Mucosa of stomach (tissue), 1 donor: ENCODE results near the gene UBR4.

ENCODE experiments used
- H3K27me3 ChIP-seq: one replicate; pipeline ENCODE4 v1.7.0; 2013; ENCODE audit warnings: mild to moderate bottlenecking, low read length; ENCODE audit not compliant: control insufficient read depth, insufficient read depth
- H3K36me3 ChIP-seq: one replicate; pipeline ENCODE4 v1.7.0; 2013; ENCODE audit warnings: low read length; ENCODE audit not compliant: control insufficient read depth, insufficient read depth
- H3K4me1 ChIP-seq: one replicate; pipeline ENCODE4 v1.7.0; 2013; ENCODE audit warnings: mild to moderate bottlenecking, low read length; ENCODE audit not compliant: control insufficient read depth, insufficient read depth
- H3K4me3 ChIP-seq: one replicate; pipeline ENCODE4 v1.7.0; 2013; ENCODE audit warnings: low read length
- H3K9ac ChIP-seq: one replicate; pipeline ENCODE4 v1.7.0; 2013; ENCODE audit warnings: mild to moderate bottlenecking, low read length, moderate library complexity
- H3K9me3 ChIP-seq: one replicate; pipeline ENCODE4 v1.7.0; 2013; ENCODE audit warnings: mild to moderate bottlenecking, low read length, moderate library complexity; ENCODE audit not compliant: control insufficient read depth
- donor health status: Pancreatic carcinoma.

The UBR4 gene

GRCh38 chr1:19212167-19212566, 2.1 kb upstream of the UBR4 start:
- Histone ChIP-seq H3K9ac (no peak overlapping the region), H3K27me3 (no peaks in the 10 kb centered on the region), H3K4me1 (peaks cover 7% of the 10 kb centered on the region), H3K9me3 (no peaks in the 10 kb centered on the region), H3K4me3 (no peak overlapping the region), H3K36me3 (no peaks in the 10 kb centered on the region)

- Histone ChIP-seq H3K9ac (peak overlapping the region; percentile 73), H3K9me3 (no peaks in the 10 kb centered on the region), H3K4me1 (peaks cover 7% of the 10 kb centered on the region), H3K27me3 (no peaks in the 10 kb centered on the region), H3K4me3 (peak overlapping the region; percentile 71), H3K36me3 (no peaks in the 10 kb centered on the region)
These were observed 895 bp upstream of the UBR4 start for GRCh38 chr1:19210772-19211549.

GRCh38 chr1:19209439-19209989, 552 bp downstream of the UBR4 start:
- Histone ChIP-seq H3K4me3 (peak overlapping the region; percentile 71), H3K36me3 (no peaks in the 10 kb centered on the region), H3K4me1 (peaks cover 14% of the 10 kb centered on the region), H3K9ac (peak overlapping the region; percentile 73), H3K9me3 (no peaks in the 10 kb centered on the region), H3K27me3 (no peaks in the 10 kb centered on the region)

GRCh38 chr1:19208710-19209438, 1.2 kb downstream of the UBR4 start:
- Histone ChIP-seq H3K9ac (peak overlapping the region; percentile 73), H3K4me1 (peaks cover 15% of the 10 kb centered on the region), H3K27me3 (no peaks in the 10 kb centered on the region), H3K9me3 (no peaks in the 10 kb centered on the region), H3K36me3 (no peaks in the 10 kb centered on the region), H3K4me3 (peak overlapping the region; percentile 71)

- Histone ChIP-seq H3K9ac (no peak overlapping the region), H3K4me3 (no peak overlapping the region), H3K36me3 (no peaks in the 10 kb centered on the region), H3K27me3 (no peaks in the 10 kb centered on the region), H3K9me3 (no peaks in the 10 kb centered on the region), H3K4me1 (peaks cover 31% of the 10 kb centered on the region)
These were observed 3.1 kb downstream of the UBR4 start for GRCh38 chr1:19206947-19207346.

GRCh38 chr1:19205845-19206244, 4.2 kb downstream of the UBR4 start:
- Histone ChIP-seq H3K36me3 (no peaks in the 10 kb centered on the region), H3K9me3 (no peaks in the 10 kb centered on the region), H3K27me3 (no peaks in the 10 kb centered on the region), H3K4me1 (peaks cover 24% of the 10 kb centered on the region), H3K9ac (no peak overlapping the region), H3K4me3 (no peak overlapping the region)

GRCh38 chr1:19205403-19205802, 4.7 kb downstream of the UBR4 start:
- Histone ChIP-seq H3K4me3 (no peak overlapping the region), H3K9ac (no peak overlapping the region), H3K4me1 (peaks cover 24% of the 10 kb centered on the region), H3K36me3 (no peaks in the 10 kb centered on the region), H3K9me3 (no peaks in the 10 kb centered on the region), H3K27me3 (no peaks in the 10 kb centered on the region)

GRCh38 chr1:19204446-19205266, 5.4 kb downstream of the UBR4 start:
- no peaks in the 10 kb centered on the region for H3K27me3 ChIP-seq
- no peak overlapping the region for H3K4me3 ChIP-seq
- H3K9ac ChIP-seq: no peak overlapping the region
- no peaks in the 10 kb centered on the region for H3K36me3 ChIP-seq
- no peaks in the 10 kb centered on the region for H3K9me3 ChIP-seq
- peaks cover 25% of the 10 kb centered on the region for H3K4me1 ChIP-seq

- H3K9me3 ChIP-seq: no peaks in the 10 kb centered on the region
- H3K4me3 ChIP-seq: no peak overlapping the region
- H3K4me1 ChIP-seq: peaks cover 32% of the 10 kb centered on the region
- no peaks in the 10 kb centered on the region for H3K36me3 ChIP-seq
- no peaks in the 10 kb centered on the region for H3K27me3 ChIP-seq
- H3K9ac ChIP-seq: no peak overlapping the region
These were observed 6.6 kb downstream of the UBR4 start for GRCh38 chr1:19203440-19203839.

GRCh38 chr1:19202396-19202795, 7.7 kb downstream of the UBR4 start:
- H3K9me3 ChIP-seq: no peaks in the 10 kb centered on the region

GRCh38 chr1:19199969-19200604, 10.0 kb downstream of the UBR4 start:
- H3K36me3 ChIP-seq: peaks cover 5% of the 10 kb centered on the region

More at GRCh38 chr1:19202396-19202795, 7.7 kb downstream of the UBR4 start:
- Histone ChIP-seq H3K4me1 (peaks cover 32% of the 10 kb centered on the region), H3K9ac (no peak overlapping the region), H3K27me3 (no peaks in the 10 kb centered on the region), H3K36me3 (no peaks in the 10 kb centered on the region), H3K4me3 (no peak overlapping the region)

More at GRCh38 chr1:19199969-19200604, 10.0 kb downstream of the UBR4 start:
- H3K9ac ChIP-seq: no peak overlapping the region
- H3K4me1 ChIP-seq: peaks cover 31% of the 10 kb centered on the region
- no peaks in the 10 kb centered on the region for H3K27me3 ChIP-seq
- no peak overlapping the region for H3K4me3 ChIP-seq
- no peaks in the 10 kb centered on the region for H3K9me3 ChIP-seq
